Small intestine (tissue), 7 donors: ENCODE data around the gene OTOF. TPM values are rescaled to one million over a fixed set of nuclear protein-coding genes. Genes with fewer than 3 reads are reported as not detected.
A peak's percentile ranks its signal among the peaks of the same experiment; 100 is the strongest.

Experiments
- DNase-seq, 2 donors: peaks; one replicate each; pipeline versions ENCODE4 v3.0.0 to v3.0.0-alpha.2; 2013
- FAIRE-seq: peaks from 2 replicates; lab custom pipeline; 2012; peaks lifted over from hg19 to GRCh38; lab: Jason Lieb, UNC
- H3K27ac ChIP-seq, 3 donors: one replicate each; pipeline ENCODE4 v1.5.1; 2013; ENCODE audit warnings: low read length in 2 of 3, mild to moderate bottlenecking in 2 of 3, control low read depth in 1 of 3, inconsistent platforms in 1 of 3, low read depth in 1 of 3, moderate library complexity in 1 of 3
- H3K27me3 ChIP-seq, 3 donors: one replicate each; pipeline ENCODE4 v1.6.1; 2013; ENCODE audit warnings: low read length in 3 of 3, inconsistent platforms in 1 of 3; ENCODE audit not compliant: control insufficient read depth in 3 of 3, insufficient read depth in 3 of 3
- H3K36me3 ChIP-seq, 3 donors: one replicate each; pipeline ENCODE4 v1.6.1; 2013; ENCODE audit warnings: low read length in 3 of 3, inconsistent platforms in 1 of 3, low read depth in 1 of 3, mild to moderate bottlenecking in 1 of 3, moderate library complexity in 1 of 3; ENCODE audit not compliant: control insufficient read depth in 3 of 3, insufficient read depth in 2 of 3
- H3K4me1 ChIP-seq, 3 donors: one replicate each; pipeline ENCODE4 v1.6.1; 2013; ENCODE audit warnings: low read length in 2 of 3, inconsistent platforms in 1 of 3, low read depth in 1 of 3, mild to moderate bottlenecking in 1 of 3, moderate library complexity in 1 of 3; ENCODE audit not compliant: control insufficient read depth in 3 of 3, insufficient read depth in 2 of 3
- H3K4me3 ChIP-seq, 3 donors: one replicate each; pipeline ENCODE4 v1.5.1; 2013; ENCODE audit warnings: low read length in 3 of 3, control low read depth in 1 of 3, inconsistent platforms in 1 of 3, low read depth in 1 of 3, mild to moderate bottlenecking in 1 of 3, moderate library complexity in 1 of 3
- H3K9me3 ChIP-seq, 2 donors: one replicate each; pipeline ENCODE4 v1.6.1; 2013; ENCODE audit warnings: low read depth in 1 of 2, low read length in 1 of 2; ENCODE audit not compliant: control insufficient read depth in 2 of 2, insufficient read depth in 1 of 2
- WGBS, 3 donors: extraction: QIAGEN DNeasy Blood & Tissue Kit; methylation state at CpG; one replicate each; pipeline ENCODE4 v1.1.7; 2013; 5-methylcytosine and 5-hydroxymethylcytosine counted together
- polyA plus RNA-seq, 4 donors: library from polyadenylated mRNA; stranded (reverse) in 3 of 4; unstranded in 1 of 4; fragments of 200-250 nt in 3 of 4; fragments of 120-200 nt in 1 of 4; gene quantifications; one replicate each; pipeline versions ENCODE4 v1.2.1 to v1.2.3, GENCODE V29; 2013
- donor health status: healthy with polysubstance abuse.
- donor health status: control.
- donor health status: control.
- donor health status: Bipolar disorder and iron deficiency.
- donor health status: healthy.

The OTOF gene
- polyA plus RNA-seq, 4 donors = 0.22 to 2.5 (median 0.46) TPM

GRCh38 chr2:26453421-26454329 lies 24.2 kb downstream of the OTOF start:
- Histone ChIP-seq H3K36me3 (peaks cover 0 to 7% (median 0%) of the 10 kb centered on the region in 3 donors), H3K9me3 (no peaks in the 10 kb centered on the region), H3K27ac (no peak overlapping the region), H3K4me1 (peaks cover 0 to 42% (median 11%) of the 10 kb centered on the region in 3 donors), H3K27me3 (no peaks in the 10 kb centered on the region), H3K4me3 (no peak overlapping the region)
- DNase-seq = no peak
- no peak for FAIRE-seq
- 84 to 89% (median 84%) methylated on average over 11 of the region's 11 CpGs for whole genome bisulfite sequencing, 3 donors

GRCh38 chr2:26451700-26452099 lies 26.2 kb downstream of the OTOF start:
- WGBS, 3 donors = 96 to 100% (median 98%) methylated on average over 1 of the region's 1 CpG
- Histone ChIP-seq H3K36me3 (peaks cover 0 to 7% (median 0%) of the 10 kb centered on the region in 3 donors), H3K27ac (no peak overlapping the region), H3K9me3 (no peaks in the 10 kb centered on the region), H3K27me3 (no peaks in the 10 kb centered on the region), H3K4me1 (peaks cover 0 to 22% (median 6%) of the 10 kb centered on the region in 3 donors), H3K4me3 (no peak overlapping the region)
- DNase-seq (no peak), FAIRE-seq (no peak)

- DNase-seq (no peak), FAIRE-seq (no peak)
- Histone ChIP-seq H3K4me1 (peaks cover 0 to 7% (median 6%) of the 10 kb centered on the region in 3 donors), H3K36me3 (peaks cover 0 to 7% (median 0%) of the 10 kb centered on the region in 3 donors), H3K27ac (no peak overlapping the region), H3K27me3 (no peaks in the 10 kb centered on the region), H3K4me3 (no peak overlapping the region), H3K9me3 (no peaks in the 10 kb centered on the region)
- WGBS, 3 donors = 86 to 87% (median 87%) methylated on average over 13 of the region's 13 CpGs
Measured at GRCh38 chr2:26450031-26450635, 27.8 kb downstream of the OTOF start.

GRCh38 chr2:26449278-26450030 lies 28.5 kb downstream of the OTOF start:
- H3K9me3 ChIP-seq = no peaks in the 10 kb centered on the region
- H3K4me1 ChIP-seq = peaks cover 0 to under 1% (median 0%) of the 10 kb centered on the region in 3 donors
- no peaks in the 10 kb centered on the region for H3K27me3 ChIP-seq
- H3K4me3 ChIP-seq = no peak overlapping the region
- peaks cover 0 to under 1% (median 0%) of the 10 kb centered on the region in 3 donors for H3K36me3 ChIP-seq
- FAIRE-seq (no peak), DNase-seq (no peak)
- no peak overlapping the region for H3K27ac ChIP-seq
- WGBS, 3 donors = 86 to 95% (median 88%) methylated on average over 10 of the region's 10 CpGs

GRCh38 chr2:26448651-26449050 lies 29.3 kb downstream of the OTOF start:
- Histone ChIP-seq H3K36me3 (no peaks in the 10 kb centered on the region), H3K4me3 (no peak overlapping the region), H3K27me3 (no peaks in the 10 kb centered on the region), H3K27ac (no peak overlapping the region), H3K4me1 (no peaks in the 10 kb centered on the region), H3K9me3 (no peaks in the 10 kb centered on the region)
- 93 to 95% (median 94%) methylated on average over 9 of the region's 9 CpGs for WGBS, 3 donors
- FAIRE-seq (no peak), DNase-seq (no peak)

GRCh38 chr2:26444236-26444635 lies 33.7 kb downstream of the OTOF start:
- no peak for FAIRE-seq
- H3K4me3 ChIP-seq = no peak overlapping the region
- 84 to 87% (median 85%) methylated on average over 6 to 7 of the region's 7 CpGs for WGBS, 3 donors
- no peaks in the 10 kb centered on the region for H3K27me3 ChIP-seq
- no peak overlapping the region for H3K27ac ChIP-seq
- no peaks in the 10 kb centered on the region for H3K36me3 ChIP-seq
- no peaks in the 10 kb centered on the region for H3K9me3 ChIP-seq
- DNase-seq = no peak
- H3K4me1 ChIP-seq = peaks cover 0 to 14% (median 0%) of the 10 kb centered on the region in 3 donors

- no peaks in the 10 kb centered on the region for H3K9me3 ChIP-seq
- peaks cover 0 to 27% (median 0%) of the 10 kb centered on the region in 3 donors for H3K4me1 ChIP-seq
- FAIRE-seq = no peak
- no peaks in the 10 kb centered on the region for H3K36me3 ChIP-seq
- no peak overlapping the region for H3K4me3 ChIP-seq
- no peaks in the 10 kb centered on the region for H3K27me3 ChIP-seq
- DNase-seq = peak; percentile 57 to 58
- peak overlapping the region in 1 of 3 donors; percentile 62 for H3K27ac ChIP-seq
- WGBS, 3 donors = 27 to 61% (median 34%) methylated on average over 3 of the region's 3 CpGs
Measured at GRCh38 chr2:26442707-26443106, 35.2 kb downstream of the OTOF start.

GRCh38 chr2:26442301-26442700 lies 35.6 kb downstream of the OTOF start:
- 71 to 75% (median 74%) methylated on average over 2 of the region's 2 CpGs for WGBS, 3 donors
- no peak for FAIRE-seq

More at GRCh38 chr2:26442301-26442700, 35.6 kb downstream of the OTOF start:
- Histone ChIP-seq H3K4me1 (peaks cover 0 to 27% (median 0%) of the 10 kb centered on the region in 3 donors), H3K9me3 (no peaks in the 10 kb centered on the region), H3K27me3 (no peaks in the 10 kb centered on the region), H3K36me3 (no peaks in the 10 kb centered on the region), H3K27ac (peak overlapping the region in 1 of 3 donors; percentile 62), H3K4me3 (no peak overlapping the region)
- DNase-seq = no peak
